Astrocyte (in vitro differentiated cells and primary cell): ENCODE measurements around the gene CTBP2. TPM values are rescaled to one million over a fixed set of nuclear protein-coding genes. Genes with fewer than 3 reads are reported as not detected.

Source experiments
- DNase-seq: peaks from one replicate; pipeline ENCODE4 v3.0.0-alpha.2; 2010; ENCODE audit warnings: low read depth
- FAIRE-seq: peaks from 2 replicates; lab custom pipeline; 2011; peaks lifted over from hg19 to GRCh38; lab: Jason Lieb, UNC
- H2AFZ ChIP-seq: 2 replicates; pipeline ENCODE4 v1.6.0; 2012; ENCODE audit warnings: low read depth, low read length, inconsistent platforms
- H3K27ac ChIP-seq: 2 replicates; pipeline ENCODE4 v1.5.1; 2011; ENCODE audit warnings: low read depth, low read length, inconsistent platforms
- H3K27me3 ChIP-seq: 2 replicates; pipeline ENCODE4 v1.6.0; 2011; ENCODE audit warnings: low read length, inconsistent platforms; ENCODE audit not compliant: insufficient read depth
- H3K36me3 ChIP-seq: 2 replicates; pipeline ENCODE4 v1.5.1; 2011; ENCODE audit warnings: low read length, inconsistent platforms; ENCODE audit not compliant: insufficient read depth
- H3K4me1 ChIP-seq: 2 replicates; pipeline ENCODE4 v1.5.1; 2011; ENCODE audit warnings: low read length, inconsistent platforms; ENCODE audit not compliant: insufficient read depth
- H3K4me2 ChIP-seq: 2 replicates; pipeline ENCODE4 v1.6.0; 2012; ENCODE audit warnings: low read length, inconsistent platforms
- H3K4me3 ChIP-seq: 2 replicates; pipeline ENCODE4 v1.5.1; 2011; ENCODE audit warnings: low read depth, mild to moderate bottlenecking, low read length, inconsistent platforms; ENCODE audit not compliant: insufficient read depth
- H3K79me2 ChIP-seq: 2 replicates; pipeline ENCODE4 v1.6.0; 2012; ENCODE audit warnings: mild to moderate bottlenecking, low read length, inconsistent platforms; ENCODE audit not compliant: insufficient read depth
- H3K9ac ChIP-seq: 2 replicates; pipeline ENCODE4 v1.6.0; 2012; ENCODE audit warnings: mild to moderate bottlenecking, low read length, inconsistent platforms
- H3K9me3 ChIP-seq: 2 replicates; pipeline ENCODE4 v1.5.1; 2012; ENCODE audit warnings: low read depth, mild to moderate bottlenecking, low read length, inconsistent platforms; ENCODE audit not compliant: insufficient read depth
- H4K20me1 ChIP-seq: 2 replicates; pipeline ENCODE4 v1.6.0; 2012; ENCODE audit warnings: low read length, inconsistent platforms; ENCODE audit not compliant: insufficient read depth
- H3K27ac Mint-ChIP-seq: one replicate; pipeline ENCODE4 v1.8.0; 2021; ENCODE audit warnings: mild to moderate bottlenecking, mixed read lengths; ENCODE audit not compliant: unreplicated experiment
- H3K27me3 Mint-ChIP-seq: one replicate; pipeline ENCODE4 v1.8.0; 2021; ENCODE audit warnings: low read depth, mixed read lengths; ENCODE audit not compliant: unreplicated experiment
- H3K36me3 Mint-ChIP-seq: one replicate; pipeline ENCODE4 v1.8.0; 2021; ENCODE audit warnings: low read depth, mixed read lengths; ENCODE audit not compliant: unreplicated experiment
- H3K4me1 Mint-ChIP-seq: one replicate; pipeline ENCODE4 v1.8.0; 2021; ENCODE audit warnings: low read depth, mixed read lengths; ENCODE audit not compliant: unreplicated experiment
- H3K4me3 Mint-ChIP-seq: one replicate; pipeline ENCODE4 v1.8.0; 2021; ENCODE audit warnings: mild to moderate bottlenecking, moderate library complexity, mixed read lengths; ENCODE audit not compliant: unreplicated experiment
- H3K9me3 Mint-ChIP-seq: one replicate; pipeline ENCODE4 v1.8.0; 2021; ENCODE audit warnings: mild to moderate bottlenecking, mixed read lengths; ENCODE audit not compliant: unreplicated experiment
- EZH2 ChIP-seq: IDR thresholded peaks from 2 replicates; pipeline ENCODE4 v1.6.1; 2012; ENCODE audit warnings: mild to moderate bottlenecking, low read length, inconsistent platforms; ENCODE audit not compliant: insufficient read depth
- total RNA-seq: library from RNA; stranded (reverse); gene quantifications from 2 replicates; pipeline ENCODE4 v1.2.1, GENCODE V29; 2021
- TF ChIP-seq, protein P1 (sequence below): IDR thresholded peaks from 2 replicates; pipeline ENCODE4 v1.5.1; 2011; ENCODE audit warnings: low read depth, mild to moderate bottlenecking, inconsistent platforms, low read length, moderate library complexity; ENCODE audit not compliant: insufficient read depth

Gene CTBP2
- total RNA-seq, 1 donor from 2014 or later = 109 TPM

DNA sequence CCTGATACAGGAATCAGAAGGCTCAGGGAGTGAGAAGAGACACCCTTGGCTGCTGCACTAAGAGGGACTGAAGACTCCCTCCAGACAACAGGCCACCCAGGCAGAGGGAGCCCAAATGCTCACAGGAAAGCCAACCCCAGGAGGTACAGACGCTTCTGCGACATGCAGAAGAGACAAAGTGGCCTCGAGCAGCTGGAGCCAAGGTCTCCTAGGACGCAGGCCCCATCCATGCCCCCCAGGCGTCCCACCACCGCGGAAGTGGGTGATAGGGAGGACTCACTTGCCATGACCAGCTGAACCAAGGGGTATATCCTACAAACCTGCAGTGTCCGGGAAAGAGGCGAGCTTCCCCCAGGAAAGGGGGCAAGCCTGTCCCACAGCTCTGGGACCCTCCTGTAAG, 56.9 kb downstream of the CTBP2 start:
- peaks cover 5% of the 10 kb centered on the region for H3K36me3 ChIP-seq
- H3K27me3 Mint-ChIP-seq = no peaks in the 10 kb centered on the region

DNA sequence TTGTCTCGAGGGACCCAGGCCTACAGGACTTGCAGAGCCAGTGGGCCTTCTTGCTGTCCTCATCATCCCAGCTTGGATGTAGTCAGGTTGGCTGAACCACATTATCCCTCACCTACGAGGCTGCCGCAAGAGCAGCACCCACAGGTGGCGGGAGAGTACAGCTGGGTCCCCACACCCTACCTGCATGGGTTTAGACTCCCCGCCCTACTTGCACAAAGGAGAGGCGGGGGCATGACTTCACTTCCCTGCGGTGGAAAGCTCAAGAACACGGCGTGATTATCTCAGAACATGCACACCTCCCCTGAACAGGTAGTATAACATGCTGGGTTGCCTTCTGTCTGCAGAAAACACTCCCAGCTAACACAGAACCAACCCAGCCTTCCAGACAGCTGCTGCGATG, 57.5 kb downstream of the CTBP2 start:
- DNase-seq = no peak
- Mint-ChIP-seq H3K4me3 (no peak overlapping the region), H3K9me3 (no peaks in the 10 kb centered on the region), H3K27me3 (no peaks in the 10 kb centered on the region), H3K4me1 (peaks cover 23% of the 10 kb centered on the region), H3K27ac (no peak overlapping the region), H3K36me3 (peaks cover 21% of the 10 kb centered on the region)
- peaks cover 94% of the 10 kb centered on the region for H4K20me1 ChIP-seq
- peaks cover 100% of the 10 kb centered on the region for H3K79me2 ChIP-seq
- H3K27me3 ChIP-seq = no peaks in the 10 kb centered on the region
- no peak overlapping the region for H3K27ac ChIP-seq
- H3K9ac ChIP-seq = no peak overlapping the region
- no peak for TF ChIP-seq EZH2
- TF ChIP-seq, protein P1, sequence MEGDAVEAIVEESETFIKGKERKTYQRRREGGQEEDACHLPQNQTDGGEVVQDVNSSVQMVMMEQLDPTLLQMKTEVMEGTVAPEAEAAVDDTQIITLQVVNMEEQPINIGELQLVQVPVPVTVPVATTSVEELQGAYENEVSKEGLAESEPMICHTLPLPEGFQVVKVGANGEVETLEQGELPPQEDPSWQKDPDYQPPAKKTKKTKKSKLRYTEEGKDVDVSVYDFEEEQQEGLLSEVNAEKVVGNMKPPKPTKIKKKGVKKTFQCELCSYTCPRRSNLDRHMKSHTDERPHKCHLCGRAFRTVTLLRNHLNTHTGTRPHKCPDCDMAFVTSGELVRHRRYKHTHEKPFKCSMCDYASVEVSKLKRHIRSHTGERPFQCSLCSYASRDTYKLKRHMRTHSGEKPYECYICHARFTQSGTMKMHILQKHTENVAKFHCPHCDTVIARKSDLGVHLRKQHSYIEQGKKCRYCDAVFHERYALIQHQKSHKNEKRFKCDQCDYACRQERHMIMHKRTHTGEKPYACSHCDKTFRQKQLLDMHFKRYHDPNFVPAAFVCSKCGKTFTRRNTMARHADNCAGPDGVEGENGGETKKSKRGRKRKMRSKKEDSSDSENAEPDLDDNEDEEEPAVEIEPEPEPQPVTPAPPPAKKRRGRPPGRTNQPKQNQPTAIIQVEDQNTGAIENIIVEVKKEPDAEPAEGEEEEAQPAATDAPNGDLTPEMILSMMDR = no peak
- H3K4me2 ChIP-seq = peak overlapping the region; percentile 4
- no peaks in the 10 kb centered on the region for H3K36me3 ChIP-seq
- H2AFZ ChIP-seq = no peak overlapping the region
- no peak for FAIRE-seq
- H3K4me1 ChIP-seq = peaks cover 11% of the 10 kb centered on the region
- no peak overlapping the region for H3K4me3 ChIP-seq
- no peaks in the 10 kb centered on the region for H3K9me3 ChIP-seq

More for the DNA sequence above, 56.9 kb downstream of the CTBP2 start:
- no peak overlapping the region for H3K27ac ChIP-seq
- peaks cover 23% of the 10 kb centered on the region for H3K4me1 Mint-ChIP-seq
- H3K4me1 ChIP-seq = peaks cover 11% of the 10 kb centered on the region
- no peak overlapping the region for H3K4me3 ChIP-seq
- H3K9ac ChIP-seq = no peak overlapping the region
- H3K27me3 ChIP-seq = no peaks in the 10 kb centered on the region
- peak overlapping the region; percentile 53 for H3K27ac Mint-ChIP-seq
- no peak overlapping the region for H2AFZ ChIP-seq
- no peak for FAIRE-seq
- H3K9me3 Mint-ChIP-seq = no peaks in the 10 kb centered on the region
- TF ChIP-seq, protein P1 = no peak
- no peak for TF ChIP-seq EZH2
- H4K20me1 ChIP-seq = peaks cover 94% of the 10 kb centered on the region
- no peak overlapping the region for H3K4me3 Mint-ChIP-seq
- H3K79me2 ChIP-seq = peaks cover 100% of the 10 kb centered on the region
- no peak for DNase-seq
- no peak overlapping the region for H3K4me2 ChIP-seq
- no peaks in the 10 kb centered on the region for H3K9me3 ChIP-seq
- peaks cover 26% of the 10 kb centered on the region for H3K36me3 Mint-ChIP-seq

DNA sequence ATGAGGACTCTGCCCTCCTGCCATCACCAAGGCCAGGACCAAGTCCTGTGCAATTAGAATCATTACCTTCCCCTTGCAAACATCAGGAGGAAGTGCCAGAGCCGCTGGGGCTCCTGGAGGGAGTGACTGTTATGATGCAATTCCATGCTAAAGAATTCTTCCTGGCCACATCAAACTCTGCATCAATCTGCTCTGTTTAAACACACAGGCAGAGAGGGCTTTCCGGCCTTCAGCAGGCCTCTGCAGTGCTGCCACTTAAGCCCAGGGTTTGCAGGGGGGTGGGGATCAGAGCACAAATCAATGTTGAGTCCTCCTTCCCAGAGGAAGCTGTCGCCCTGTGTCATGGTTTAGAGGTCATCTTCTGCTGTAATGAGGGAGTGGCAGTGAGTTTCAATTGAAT, 58.1 kb downstream of the CTBP2 start:
- Histone ChIP-seq H3K4me1 (peaks cover 11% of the 10 kb centered on the region), H2AFZ (no peak overlapping the region), H4K20me1 (peaks cover 93% of the 10 kb centered on the region), H3K9ac (peak overlapping the region; percentile 3), H3K36me3 (no peaks in the 10 kb centered on the region), H3K4me2 (peak overlapping the region; percentile 4), H3K27ac (no peak overlapping the region), H3K79me2 (peaks cover 99% of the 10 kb centered on the region), H3K4me3 (no peak overlapping the region), H3K27me3 (no peaks in the 10 kb centered on the region), H3K9me3 (no peaks in the 10 kb centered on the region)
- no peak for TF ChIP-seq EZH2
- TF ChIP-seq, protein P1 = no peak
- Mint-ChIP-seq H3K9me3 (no peaks in the 10 kb centered on the region), H3K4me3 (peak overlapping the region; percentile 34), H3K27me3 (no peaks in the 10 kb centered on the region), H3K27ac (peak overlapping the region; percentile 80), H3K4me1 (peaks cover 23% of the 10 kb centered on the region), H3K36me3 (peaks cover 16% of the 10 kb centered on the region)
- DNase-seq (peak; percentile 59), FAIRE-seq (peak; percentile 9)
